ENCODE measurements around the gene MRPL43.
A peak's percentile ranks its signal among the peaks of the same experiment; 100 is the strongest.

Gene MRPL43

DNA sequence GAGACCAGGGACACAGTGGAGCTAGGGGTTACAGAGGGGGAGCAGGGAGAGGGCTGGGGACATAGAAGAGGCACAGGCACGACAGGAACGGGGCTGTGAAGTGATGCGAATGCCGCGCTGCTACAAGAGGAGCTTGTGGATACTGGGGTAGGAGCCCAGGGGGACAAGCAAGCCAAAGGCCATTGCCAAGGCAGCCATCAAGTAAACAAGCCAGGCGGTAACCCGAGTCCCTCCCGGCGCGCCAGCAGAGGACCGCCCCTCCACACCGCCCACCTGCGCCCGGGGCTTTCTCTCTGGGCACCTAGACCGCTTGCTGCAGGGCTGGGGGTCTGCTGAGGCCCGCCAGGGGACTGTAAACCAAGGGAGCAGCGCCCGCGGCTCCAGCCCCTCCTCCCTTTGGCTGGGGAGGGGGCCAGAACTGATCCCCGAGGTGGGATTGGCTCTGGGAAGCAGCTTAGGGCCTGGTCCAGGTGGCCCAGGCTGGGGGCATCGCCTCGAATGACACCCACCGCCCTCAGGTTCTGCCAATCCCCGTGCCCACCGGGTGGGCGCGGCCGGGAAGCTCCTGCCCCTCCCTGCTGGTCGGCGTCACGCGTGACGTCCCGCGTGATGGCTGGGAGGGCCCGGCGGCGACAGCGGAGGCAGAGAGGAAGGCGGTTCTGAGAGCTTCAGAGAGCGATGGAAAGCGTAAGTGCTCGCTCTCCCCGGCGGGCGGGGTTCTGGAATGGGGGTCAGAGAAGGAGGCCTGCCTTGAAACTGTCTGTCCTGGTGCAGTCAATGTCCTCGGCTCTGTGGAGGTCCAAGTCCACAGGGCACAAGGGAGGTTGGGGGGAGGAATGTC is 44.7 kb upstream of the MRPL43 start:
- peak overlapping the region; percentile 74 for H3K9ac ChIP-seq (ENCODE audit: insufficient read length, low read depth)
- H3K36me3 ChIP-seq (ENCODE audit: insufficient read depth, insufficient read length, low read length), result peaks cover 23% of the 10 kb centered on the region
- H3K9me3 ChIP-seq (ENCODE audit: insufficient read depth, low read length), result no peaks in the 10 kb centered on the region
- DNase-seq (ENCODE audit: low read depth, low spot score), result no peak
- H3K4me3 ChIP-seq (ENCODE audit: insufficient read length, low read depth), result peak overlapping the region; percentile 62
- TF ChIP-seq SUZ12 (IDR thresholded peaks at IDR 0.05; ENCODE audit: extremely low read depth, insufficient read depth, insufficient read length), result no peak
- TF ChIP-seq YY1 (IDR thresholded peaks at IDR 0.05; ENCODE audit: insufficient read depth, insufficient read length), result no peak
- TF ChIP-seq ZNF274 (IDR thresholded peaks at IDR 0.05; ENCODE audit: low read depth, low read length), result no peak
- H3K27me3 ChIP-seq (ENCODE audit: insufficient read depth, insufficient read length), result no peaks in the 10 kb centered on the region
- H3K4me1 ChIP-seq (ENCODE audit: insufficient read depth, insufficient read length), result peaks cover 10% of the 10 kb centered on the region

DNA sequence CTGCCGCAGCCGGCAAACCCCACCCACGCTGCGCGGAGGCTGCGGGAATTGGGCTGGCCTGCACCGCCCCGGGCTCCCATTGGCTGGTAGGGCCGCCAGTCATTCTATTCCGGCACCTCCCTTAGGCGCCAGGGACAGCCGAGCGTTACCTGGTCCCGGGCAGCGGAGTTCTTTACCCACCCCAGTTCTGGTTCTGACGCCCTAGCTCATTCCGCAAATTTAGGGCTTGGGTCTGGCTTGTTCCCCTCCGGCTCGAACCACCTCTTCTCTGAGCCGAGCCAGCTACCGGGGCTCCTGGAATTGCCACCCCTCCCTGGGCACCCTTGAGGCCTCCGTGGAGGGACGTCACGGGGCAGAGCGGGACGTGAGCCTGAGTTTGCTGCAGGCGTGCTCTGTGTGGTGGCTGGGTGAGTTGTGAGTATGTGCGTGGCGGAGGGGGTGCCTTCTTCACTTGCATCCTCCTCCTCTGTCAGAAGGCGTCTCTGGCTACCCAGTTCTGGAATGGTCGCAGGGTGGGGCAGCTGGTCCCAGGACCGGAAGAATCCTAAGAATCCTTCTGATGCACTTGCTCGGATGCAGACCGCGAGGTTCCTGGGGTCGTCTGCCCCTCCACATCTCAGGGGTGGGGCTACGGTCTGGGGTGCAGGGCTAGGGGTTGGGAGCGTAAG is 44.0 kb upstream of the MRPL43 start, which contains the start of the genes PDZD7 and SFXN3:
Gene PDZD7 (minus strand): TSS at position 2 of the 668 bp plus-strand sequence. CDS start 910 bp downstream, outside the sequence.
Gene SFXN3 (plus strand): TSS at position 107 of the 668 bp plus-strand sequence. CDS start 3,461 bp downstream, outside the sequence.
- no peak for DNase-seq (ENCODE audit: low read depth, low spot score)
- H3K9me3 ChIP-seq (ENCODE audit: insufficient read depth, low read length), result no peaks in the 10 kb centered on the region
- peak within 1 kb of the TSS; percentile 62 for H3K4me3 ChIP-seq (ENCODE audit: insufficient read length, low read depth)
- no peaks in the 10 kb centered on the region for H3K27me3 ChIP-seq (ENCODE audit: insufficient read depth, insufficient read length)
- peaks cover 13% of the 10 kb centered on the region for H3K4me1 ChIP-seq (ENCODE audit: insufficient read depth, insufficient read length)
- H3K9ac ChIP-seq (ENCODE audit: insufficient read length, low read depth), result peak within 1 kb of the TSS; percentile 79
- TF ChIP-seq SUZ12 (IDR thresholded peaks at IDR 0.05; ENCODE audit: extremely low read depth, insufficient read depth, insufficient read length) (no peak), YY1 (IDR thresholded peaks at IDR 0.05; ENCODE audit: insufficient read depth, insufficient read length) (no peak), ZNF274 (IDR thresholded peaks at IDR 0.05; ENCODE audit: low read depth, low read length) (no peak)
- peaks cover 16% of the 10 kb centered on the region for H3K36me3 ChIP-seq (ENCODE audit: insufficient read depth, insufficient read length, low read length)

DNA sequence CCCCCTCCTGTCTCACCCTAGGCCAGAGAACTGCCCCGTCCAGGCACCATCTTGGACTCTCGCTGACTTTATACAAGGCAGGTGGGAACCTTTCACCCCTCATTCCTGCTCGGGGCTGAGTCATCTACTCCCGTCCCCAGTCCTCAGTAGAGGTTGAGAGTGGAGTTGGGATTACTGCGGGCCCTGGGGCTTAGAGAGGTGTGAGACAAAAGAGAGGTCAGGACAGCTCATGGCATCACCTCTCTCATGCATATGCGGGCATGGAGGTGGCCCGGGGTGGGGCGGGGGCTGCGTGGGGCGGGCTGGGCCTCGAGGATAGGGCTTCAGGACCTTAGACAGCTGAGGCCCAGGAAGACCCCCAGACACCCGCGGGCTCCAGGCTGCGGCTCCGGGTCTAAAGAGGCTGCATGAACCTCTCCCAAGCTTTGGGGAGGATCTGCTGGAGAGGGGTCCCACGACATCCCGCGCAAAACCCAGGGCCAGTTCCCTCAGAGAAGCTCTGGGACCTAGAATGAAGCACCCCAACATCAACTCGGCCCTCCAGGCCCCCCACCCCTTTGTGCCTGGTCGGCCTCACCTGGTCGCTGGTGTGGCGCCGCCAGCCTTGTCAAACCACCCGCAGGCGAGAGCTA is 43.3 kb upstream of the MRPL43 start:
- H3K27me3 ChIP-seq (ENCODE audit: insufficient read depth, insufficient read length), result no peaks in the 10 kb centered on the region
- peaks cover 13% of the 10 kb centered on the region for H3K4me1 ChIP-seq (ENCODE audit: insufficient read depth, insufficient read length)
- no peak for TF ChIP-seq SUZ12 (IDR thresholded peaks at IDR 0.05; ENCODE audit: extremely low read depth, insufficient read depth, insufficient read length)
- TF ChIP-seq YY1 (IDR thresholded peaks at IDR 0.05; ENCODE audit: insufficient read depth, insufficient read length), result no peak
- no peak for TF ChIP-seq ZNF274 (IDR thresholded peaks at IDR 0.05; ENCODE audit: low read depth, low read length)
- H3K36me3 ChIP-seq (ENCODE audit: insufficient read depth, insufficient read length, low read length), result peaks cover 10% of the 10 kb centered on the region
- no peaks in the 10 kb centered on the region for H3K9me3 ChIP-seq (ENCODE audit: insufficient read depth, low read length)
- peak overlapping the region; percentile 62 for H3K4me3 ChIP-seq (ENCODE audit: insufficient read length, low read depth)
- DNase-seq (ENCODE audit: low read depth, low spot score), result no peak
- H3K9ac ChIP-seq (ENCODE audit: insufficient read length, low read depth), result peak overlapping the region; percentile 79

DNA sequence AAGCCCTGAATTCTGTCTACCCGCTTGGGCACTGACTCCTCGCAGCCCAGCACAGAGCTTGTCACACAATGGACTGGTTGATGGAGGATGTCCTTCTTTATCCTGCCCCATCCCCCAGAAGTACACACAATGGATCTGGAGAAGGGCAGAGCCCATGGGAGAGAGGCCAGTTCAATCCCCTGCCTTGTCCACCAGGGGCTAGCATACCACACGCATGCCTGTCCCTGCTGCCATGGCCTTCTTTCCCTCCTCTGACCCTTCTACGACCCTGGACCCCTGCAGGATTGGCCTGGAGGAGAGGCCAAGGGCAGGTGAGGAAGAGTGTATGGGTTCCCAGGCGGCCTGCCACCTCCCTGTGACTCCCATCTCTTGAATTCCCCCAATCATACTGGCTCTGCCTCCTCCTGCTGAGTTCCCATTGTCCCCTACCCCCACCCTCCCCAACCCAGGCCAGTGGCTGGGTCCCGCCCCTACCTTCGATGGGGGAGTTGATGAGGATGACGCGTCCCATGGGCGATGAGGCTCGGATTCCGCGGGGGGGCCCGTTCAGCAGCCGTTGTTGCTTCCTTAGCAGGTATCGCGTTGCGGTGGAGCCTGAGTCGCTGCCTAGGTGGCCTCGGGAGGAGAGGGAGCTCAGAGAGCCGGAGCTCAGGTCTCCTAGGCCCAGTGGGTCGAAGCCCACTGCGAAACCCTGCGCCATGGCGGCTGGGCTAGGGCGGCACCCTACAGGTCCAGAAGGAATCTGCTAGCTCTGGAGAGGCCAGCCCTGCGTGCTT is 42.4 kb upstream of the MRPL43 start:
- DNase-seq (ENCODE audit: low read depth, low spot score), result no peak
- peak overlapping the region; percentile 50 for H3K4me3 ChIP-seq (ENCODE audit: insufficient read length, low read depth)
- H3K27me3 ChIP-seq (ENCODE audit: insufficient read depth, insufficient read length), result no peaks in the 10 kb centered on the region
- peaks cover 13% of the 10 kb centered on the region for H3K4me1 ChIP-seq (ENCODE audit: insufficient read depth, insufficient read length)
- no peak for TF ChIP-seq SUZ12 (IDR thresholded peaks at IDR 0.05; ENCODE audit: extremely low read depth, insufficient read depth, insufficient read length)
- no peak for TF ChIP-seq ZNF274 (IDR thresholded peaks at IDR 0.05; ENCODE audit: low read depth, low read length)
- TF ChIP-seq YY1 (IDR thresholded peaks at IDR 0.05; ENCODE audit: insufficient read depth, insufficient read length), result no peak
- H3K9ac ChIP-seq (ENCODE audit: insufficient read length, low read depth), result peak overlapping the region; percentile 79
- peaks cover 4% of the 10 kb centered on the region for H3K36me3 ChIP-seq (ENCODE audit: insufficient read depth, insufficient read length, low read length)
- H3K9me3 ChIP-seq (ENCODE audit: insufficient read depth, low read length), result no peaks in the 10 kb centered on the region

DNA sequence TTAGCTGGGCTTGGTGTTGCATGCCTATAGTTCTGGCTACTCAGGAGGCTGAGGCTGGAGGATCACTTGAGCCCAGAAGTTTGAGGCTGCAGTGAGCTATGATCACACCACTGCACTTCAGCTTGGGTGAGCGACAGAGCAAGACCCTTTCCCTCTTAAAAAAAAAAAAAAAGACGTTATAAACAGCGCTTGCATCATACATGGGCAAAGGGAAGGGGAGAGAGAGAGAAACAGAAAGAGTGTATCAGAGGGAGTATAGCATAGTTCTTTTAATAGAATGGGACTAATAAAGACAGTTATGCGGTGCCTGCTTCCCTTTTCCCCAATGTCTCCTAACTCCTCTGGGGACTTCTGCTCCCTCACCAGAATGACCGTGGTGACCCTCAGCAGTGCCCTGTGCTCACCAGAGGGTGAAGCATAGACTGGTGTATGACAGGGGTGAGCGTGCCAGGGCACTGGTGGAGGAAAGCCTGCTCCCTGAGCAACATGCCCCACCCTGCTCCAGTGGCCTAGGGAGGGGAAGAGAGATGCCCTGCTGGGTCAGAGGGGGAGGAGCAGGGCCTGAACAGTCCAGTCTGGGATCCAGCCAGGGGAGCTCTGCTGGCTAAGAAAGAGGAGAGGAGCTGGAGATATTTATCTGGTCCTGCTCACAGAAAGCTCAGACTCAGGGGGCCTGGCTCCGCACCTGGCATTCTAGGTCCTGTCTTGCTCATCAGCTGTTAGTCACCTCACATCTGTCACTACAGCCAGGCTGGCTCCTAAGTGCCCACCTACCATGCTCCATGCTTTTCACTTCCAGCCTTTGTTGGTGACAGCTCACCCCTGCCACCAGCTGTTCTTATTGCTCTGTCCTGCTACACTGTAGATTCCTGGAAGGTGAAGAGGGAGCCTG is 41.4 kb upstream of the MRPL43 start:
- Histone ChIP-seq H3K4me3 (ENCODE audit: insufficient read length, low read depth) (no peak overlapping the region), H3K36me3 (ENCODE audit: insufficient read depth, insufficient read length, low read length) (peaks cover 2% of the 10 kb centered on the region), H3K9ac (ENCODE audit: insufficient read length, low read depth) (no peak overlapping the region), H3K9me3 (ENCODE audit: insufficient read depth, low read length) (no peaks in the 10 kb centered on the region), H3K27me3 (ENCODE audit: insufficient read depth, insufficient read length) (no peaks in the 10 kb centered on the region), H3K4me1 (ENCODE audit: insufficient read depth, insufficient read length) (peaks cover 13% of the 10 kb centered on the region)
- TF ChIP-seq SUZ12 (IDR thresholded peaks at IDR 0.05; ENCODE audit: extremely low read depth, insufficient read depth, insufficient read length) (no peak), YY1 (IDR thresholded peaks at IDR 0.05; ENCODE audit: insufficient read depth, insufficient read length) (no peak), ZNF274 (IDR thresholded peaks at IDR 0.05; ENCODE audit: low read depth, low read length) (no peak)
- DNase-seq (ENCODE audit: low read depth, low spot score), result no peak
